HPDE6-E6E7 (cell line): ENCODE results near the gene FEM1A.

Experiments used
- DNase-seq: peaks from one replicate; pipeline ENCODE4 v3.0.0; 2011; ENCODE audit warnings: missing footprints; ENCODE audit errors: extremely low spot score

FEM1A gene

GRCh38 chr19:4849019-4849418, 57.5 kb downstream of the FEM1A start:
- DNase-seq, result no peak
